Measurements from ENCODE around the gene PUS3.

DNA sequence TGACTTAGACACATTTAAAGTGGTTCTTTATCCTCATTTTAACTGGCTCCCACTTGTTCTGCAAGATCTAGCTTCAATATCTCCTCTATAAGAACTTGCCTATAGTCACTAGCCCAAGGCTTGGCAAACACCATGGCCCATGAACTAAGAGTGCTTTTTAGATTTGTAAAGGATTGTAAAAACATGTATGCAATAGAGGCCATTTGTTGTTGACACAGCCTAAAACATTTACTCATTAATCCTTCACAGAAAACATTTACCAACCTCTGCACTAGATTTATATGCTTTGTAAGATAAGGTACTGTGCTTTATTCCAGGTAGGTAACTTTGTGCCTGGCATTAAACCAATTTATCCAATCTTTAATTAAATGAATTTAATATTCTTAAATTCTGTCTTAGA, 10.0 kb downstream of the PUS3 start:
- TF ChIP-seq, protein P1, sequence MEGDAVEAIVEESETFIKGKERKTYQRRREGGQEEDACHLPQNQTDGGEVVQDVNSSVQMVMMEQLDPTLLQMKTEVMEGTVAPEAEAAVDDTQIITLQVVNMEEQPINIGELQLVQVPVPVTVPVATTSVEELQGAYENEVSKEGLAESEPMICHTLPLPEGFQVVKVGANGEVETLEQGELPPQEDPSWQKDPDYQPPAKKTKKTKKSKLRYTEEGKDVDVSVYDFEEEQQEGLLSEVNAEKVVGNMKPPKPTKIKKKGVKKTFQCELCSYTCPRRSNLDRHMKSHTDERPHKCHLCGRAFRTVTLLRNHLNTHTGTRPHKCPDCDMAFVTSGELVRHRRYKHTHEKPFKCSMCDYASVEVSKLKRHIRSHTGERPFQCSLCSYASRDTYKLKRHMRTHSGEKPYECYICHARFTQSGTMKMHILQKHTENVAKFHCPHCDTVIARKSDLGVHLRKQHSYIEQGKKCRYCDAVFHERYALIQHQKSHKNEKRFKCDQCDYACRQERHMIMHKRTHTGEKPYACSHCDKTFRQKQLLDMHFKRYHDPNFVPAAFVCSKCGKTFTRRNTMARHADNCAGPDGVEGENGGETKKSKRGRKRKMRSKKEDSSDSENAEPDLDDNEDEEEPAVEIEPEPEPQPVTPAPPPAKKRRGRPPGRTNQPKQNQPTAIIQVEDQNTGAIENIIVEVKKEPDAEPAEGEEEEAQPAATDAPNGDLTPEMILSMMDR (IDR thresholded peaks at IDR 0.05; ENCODE audit: insufficient read depth, low read length, poor library complexity, severe bottlenecking), result no peak
- TF ChIP-seq EZH2phosphoT487 (conservative IDR thresholded peaks at IDR 0.05; ENCODE audit: low read length), result no peak
